Parathyroid adenoma (tissue), 2 donors: ENCODE results near the gene PTPN14.

Source experiments
- H2AFZ ChIP-seq: fragments of 300-600 bp; sonication (generic); one replicate; pipeline ENCODE4 v1.7.0; 2017; ENCODE audit warnings: antibody characterized with exemption, mild to moderate bottlenecking
- H3K27ac ChIP-seq: fragments of 300-600 bp; sonication (generic); one replicate; pipeline ENCODE4 v1.7.0; 2017
- H3K27me3 ChIP-seq: fragments of 300-600 bp; sonication (generic); one replicate; pipeline ENCODE4 v1.7.0; 2017; ENCODE audit warnings: low read length; ENCODE audit not compliant: control insufficient read depth, insufficient read depth
- H3K36me3 ChIP-seq: fragments of 300-600 bp; sonication (generic); one replicate; pipeline ENCODE4 v1.7.0; 2017; ENCODE audit warnings: low read length; ENCODE audit not compliant: control insufficient read depth, insufficient read depth
- H3K4me1 ChIP-seq: fragments of 300-600 bp; sonication (generic); one replicate; pipeline ENCODE4 v1.7.0; 2017; ENCODE audit warnings: control low read depth
- H3K4me2 ChIP-seq: fragments of 300-600 bp; sonication (generic); one replicate; pipeline ENCODE4 v1.7.0; 2017; ENCODE audit warnings: low read length
- H3K4me3 ChIP-seq: fragments of 300-600 bp; sonication (generic); one replicate; pipeline ENCODE4 v1.7.0; 2017; ENCODE audit warnings: low read depth, low read length
- H3K79me2 ChIP-seq: fragments of 300-600 bp; sonication (generic); one replicate; pipeline ENCODE4 v1.7.0; 2017; ENCODE audit warnings: control low read depth
- H3K9ac ChIP-seq: fragments of 300-600 bp; sonication (generic); one replicate; pipeline ENCODE4 v1.7.0; 2017; ENCODE audit warnings: mild to moderate bottlenecking
- H3K9me3 ChIP-seq: fragments of 300-600 bp; sonication (generic); one replicate; pipeline ENCODE4 v1.7.0; 2017; ENCODE audit warnings: low read length; ENCODE audit not compliant: control insufficient read depth
- TF ChIP-seq, protein P1 (sequence below): fragments of 300-600 bp; sonication (generic); IDR thresholded peaks from one replicate; pipeline ENCODE4 v1.7.0; 2017; ENCODE audit warnings: antibody characterized with exemption, mild to moderate bottlenecking
- donor health status: primary hyperparathyroidism.

The PTPN14 gene

GRCh38 chr1:214326406-214326805, 225.0 kb downstream of the PTPN14 start:
- Histone ChIP-seq H3K4me2 (no peak overlapping the region), H3K9ac (no peak overlapping the region), H3K27ac (no peak overlapping the region), H2AFZ (no peak overlapping the region), H3K9me3 (no peaks in the 10 kb centered on the region), H3K27me3 (no peaks in the 10 kb centered on the region), H3K4me1 (no peaks in the 10 kb centered on the region), H3K79me2 (no peaks in the 10 kb centered on the region), H3K36me3 (no peaks in the 10 kb centered on the region), H3K4me3 (no peak overlapping the region)
- TF ChIP-seq, protein P1, sequence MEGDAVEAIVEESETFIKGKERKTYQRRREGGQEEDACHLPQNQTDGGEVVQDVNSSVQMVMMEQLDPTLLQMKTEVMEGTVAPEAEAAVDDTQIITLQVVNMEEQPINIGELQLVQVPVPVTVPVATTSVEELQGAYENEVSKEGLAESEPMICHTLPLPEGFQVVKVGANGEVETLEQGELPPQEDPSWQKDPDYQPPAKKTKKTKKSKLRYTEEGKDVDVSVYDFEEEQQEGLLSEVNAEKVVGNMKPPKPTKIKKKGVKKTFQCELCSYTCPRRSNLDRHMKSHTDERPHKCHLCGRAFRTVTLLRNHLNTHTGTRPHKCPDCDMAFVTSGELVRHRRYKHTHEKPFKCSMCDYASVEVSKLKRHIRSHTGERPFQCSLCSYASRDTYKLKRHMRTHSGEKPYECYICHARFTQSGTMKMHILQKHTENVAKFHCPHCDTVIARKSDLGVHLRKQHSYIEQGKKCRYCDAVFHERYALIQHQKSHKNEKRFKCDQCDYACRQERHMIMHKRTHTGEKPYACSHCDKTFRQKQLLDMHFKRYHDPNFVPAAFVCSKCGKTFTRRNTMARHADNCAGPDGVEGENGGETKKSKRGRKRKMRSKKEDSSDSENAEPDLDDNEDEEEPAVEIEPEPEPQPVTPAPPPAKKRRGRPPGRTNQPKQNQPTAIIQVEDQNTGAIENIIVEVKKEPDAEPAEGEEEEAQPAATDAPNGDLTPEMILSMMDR = no peak

- H3K9me3 ChIP-seq = no peaks in the 10 kb centered on the region
- no peak overlapping the region for H3K4me2 ChIP-seq
- H3K4me1 ChIP-seq = no peaks in the 10 kb centered on the region
- H3K79me2 ChIP-seq = no peaks in the 10 kb centered on the region
- no peaks in the 10 kb centered on the region for H3K27me3 ChIP-seq
- no peak overlapping the region for H3K9ac ChIP-seq
- TF ChIP-seq, protein P1 = no peak
- no peaks in the 10 kb centered on the region for H3K36me3 ChIP-seq
- H3K27ac ChIP-seq = no peak overlapping the region
- no peak overlapping the region for H2AFZ ChIP-seq
- H3K4me3 ChIP-seq = no peak overlapping the region
These were observed 226.3 kb downstream of the PTPN14 start for GRCh38 chr1:214324896-214325800.

GRCh38 chr1:214321705-214322453, 229.5 kb downstream of the PTPN14 start:
- Histone ChIP-seq H3K4me1 (no peaks in the 10 kb centered on the region), H3K27ac (no peak overlapping the region), H3K4me2 (no peak overlapping the region), H3K9ac (no peak overlapping the region), H3K9me3 (no peaks in the 10 kb centered on the region), H2AFZ (no peak overlapping the region), H3K4me3 (no peak overlapping the region), H3K36me3 (no peaks in the 10 kb centered on the region), H3K27me3 (no peaks in the 10 kb centered on the region), H3K79me2 (no peaks in the 10 kb centered on the region)
- TF ChIP-seq, protein P1 = no peak

GRCh38 chr1:214319938-214320337, 231.5 kb downstream of the PTPN14 start:
- H3K4me3 ChIP-seq = no peak overlapping the region
- no peaks in the 10 kb centered on the region for H3K27me3 ChIP-seq
- H3K27ac ChIP-seq = no peak overlapping the region
- H2AFZ ChIP-seq = no peak overlapping the region
- no peaks in the 10 kb centered on the region for H3K9me3 ChIP-seq
- no peaks in the 10 kb centered on the region for H3K79me2 ChIP-seq
- no peak overlapping the region for H3K4me2 ChIP-seq
- H3K36me3 ChIP-seq = no peaks in the 10 kb centered on the region
- no peaks in the 10 kb centered on the region for H3K4me1 ChIP-seq
- TF ChIP-seq, protein P1 = no peak
- no peak overlapping the region for H3K9ac ChIP-seq
